Uterus (tissue), 2 donors: ENCODE measurements around the gene NEUROD1.

Source experiments
- POLR2A ChIP-seq, 2 donors: fragments of 450-650 bp; IDR thresholded peaks; one replicate each; pipeline ENCODE4 v1.6.1; 2016; ENCODE audit warnings: antibody characterized with exemption in 2 of 2, mild to moderate bottlenecking in 1 of 2, moderate library complexity in 1 of 2
- TF ChIP-seq, protein P1 (sequence below), 4 experiments: fragments of 200-600 bp in 2 of 4; fragments of 450-650 bp in 2 of 4; sonication (generic) in 2 of 4; IDR thresholded peaks; one replicate each; pipeline ENCODE4 v1.5.1; 2016 to 2019; ENCODE audit warnings: antibody characterized with exemption in 4 of 4, mild to moderate bottlenecking in 2 of 4, moderate library complexity in 1 of 4

DNA sequence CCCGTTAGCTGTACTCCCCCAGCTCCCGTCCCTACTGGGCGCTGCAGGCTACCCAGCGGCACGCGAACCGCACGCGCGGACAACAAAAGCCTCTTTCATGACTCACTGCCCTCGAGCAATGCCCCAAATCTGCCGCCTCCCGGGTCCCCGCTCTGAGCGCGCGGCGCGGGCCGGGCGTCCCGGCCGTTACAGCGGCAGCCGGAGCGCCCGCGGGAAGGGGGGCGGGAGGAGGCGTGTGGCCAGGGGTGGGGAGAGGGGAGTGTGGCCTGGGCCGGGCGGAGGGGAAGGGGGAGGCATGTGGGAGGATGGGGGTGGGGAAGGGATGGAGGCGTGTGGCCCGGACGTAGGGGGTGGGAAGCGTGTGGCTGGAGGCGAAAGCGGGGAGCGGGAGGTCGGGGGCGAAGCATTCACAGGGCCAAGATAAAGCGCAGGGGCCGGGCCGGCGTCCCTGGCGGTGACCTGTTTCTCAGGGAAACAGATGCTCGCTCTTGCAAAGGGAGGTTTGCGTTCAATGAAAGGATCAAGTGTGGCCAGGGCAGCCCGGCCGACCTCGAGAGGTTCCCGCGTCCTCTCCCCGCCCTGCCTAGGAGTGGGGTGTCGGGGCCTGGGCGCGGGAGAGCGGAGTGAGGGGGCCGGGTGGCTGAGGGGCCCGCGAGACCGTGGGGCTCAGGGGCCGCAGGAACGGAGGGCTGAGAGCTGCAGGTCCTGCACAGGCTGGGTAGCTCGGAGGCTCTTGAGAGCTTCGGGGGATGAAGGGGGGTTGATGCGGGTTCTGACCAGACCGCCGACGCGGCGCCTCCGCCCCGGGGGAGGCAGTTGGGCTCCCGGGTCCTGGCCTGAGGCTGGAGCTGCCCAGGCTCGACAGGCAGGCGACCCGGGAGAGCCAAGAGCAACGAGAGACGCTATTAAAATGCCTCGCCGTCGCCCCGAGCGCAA lies 3.5 kb upstream of the NEUROD1 start:
- TF ChIP-seq, protein P1, sequence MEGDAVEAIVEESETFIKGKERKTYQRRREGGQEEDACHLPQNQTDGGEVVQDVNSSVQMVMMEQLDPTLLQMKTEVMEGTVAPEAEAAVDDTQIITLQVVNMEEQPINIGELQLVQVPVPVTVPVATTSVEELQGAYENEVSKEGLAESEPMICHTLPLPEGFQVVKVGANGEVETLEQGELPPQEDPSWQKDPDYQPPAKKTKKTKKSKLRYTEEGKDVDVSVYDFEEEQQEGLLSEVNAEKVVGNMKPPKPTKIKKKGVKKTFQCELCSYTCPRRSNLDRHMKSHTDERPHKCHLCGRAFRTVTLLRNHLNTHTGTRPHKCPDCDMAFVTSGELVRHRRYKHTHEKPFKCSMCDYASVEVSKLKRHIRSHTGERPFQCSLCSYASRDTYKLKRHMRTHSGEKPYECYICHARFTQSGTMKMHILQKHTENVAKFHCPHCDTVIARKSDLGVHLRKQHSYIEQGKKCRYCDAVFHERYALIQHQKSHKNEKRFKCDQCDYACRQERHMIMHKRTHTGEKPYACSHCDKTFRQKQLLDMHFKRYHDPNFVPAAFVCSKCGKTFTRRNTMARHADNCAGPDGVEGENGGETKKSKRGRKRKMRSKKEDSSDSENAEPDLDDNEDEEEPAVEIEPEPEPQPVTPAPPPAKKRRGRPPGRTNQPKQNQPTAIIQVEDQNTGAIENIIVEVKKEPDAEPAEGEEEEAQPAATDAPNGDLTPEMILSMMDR (IDR thresholded peaks at IDR 0.05), result no peak
- TF ChIP-seq POLR2A (IDR thresholded peaks at IDR 0.05), result no peak
